Measurements from ENCODE around the gene SLF2. TPM values are rescaled to one million over a fixed set of nuclear protein-coding genes. Genes with fewer than 3 reads are reported as not detected.

Gene SLF2
- total and polyA plus RNA-seq, 2 of the 13 experiments (the other 11 are each of a cell fraction or from before 2014, with no cell fraction given) = 12.2 to 48.1 TPM

DNA sequence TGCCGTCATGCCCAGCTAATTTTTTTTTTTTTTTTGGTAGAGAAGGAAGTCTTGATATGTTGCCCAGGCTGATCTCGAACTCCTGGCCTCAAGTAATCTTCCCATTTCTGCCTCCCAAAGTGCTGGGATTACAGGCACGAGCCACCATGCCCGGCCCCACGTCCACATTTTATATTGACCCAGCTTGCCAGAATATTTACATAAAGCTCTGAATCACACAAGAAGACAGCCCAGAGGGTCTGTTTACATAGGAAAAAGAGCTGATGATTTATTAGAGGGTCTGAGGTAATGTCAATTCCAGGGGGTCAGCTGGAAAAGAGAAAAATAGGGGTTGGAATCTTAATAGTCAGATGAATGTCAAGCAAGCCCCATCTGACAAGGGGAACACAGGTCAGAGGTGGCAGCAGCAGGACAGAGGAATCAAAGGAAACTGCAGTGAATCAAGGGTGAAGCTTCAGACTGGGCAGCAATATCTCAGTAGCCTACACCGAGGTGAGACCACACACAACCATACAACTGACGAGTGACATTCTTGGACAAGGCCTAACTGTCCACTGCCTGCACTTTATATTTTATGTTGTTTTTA is 15.8 kb upstream of the SLF2 start (continued):
- TF ChIP-seq, protein P1, sequence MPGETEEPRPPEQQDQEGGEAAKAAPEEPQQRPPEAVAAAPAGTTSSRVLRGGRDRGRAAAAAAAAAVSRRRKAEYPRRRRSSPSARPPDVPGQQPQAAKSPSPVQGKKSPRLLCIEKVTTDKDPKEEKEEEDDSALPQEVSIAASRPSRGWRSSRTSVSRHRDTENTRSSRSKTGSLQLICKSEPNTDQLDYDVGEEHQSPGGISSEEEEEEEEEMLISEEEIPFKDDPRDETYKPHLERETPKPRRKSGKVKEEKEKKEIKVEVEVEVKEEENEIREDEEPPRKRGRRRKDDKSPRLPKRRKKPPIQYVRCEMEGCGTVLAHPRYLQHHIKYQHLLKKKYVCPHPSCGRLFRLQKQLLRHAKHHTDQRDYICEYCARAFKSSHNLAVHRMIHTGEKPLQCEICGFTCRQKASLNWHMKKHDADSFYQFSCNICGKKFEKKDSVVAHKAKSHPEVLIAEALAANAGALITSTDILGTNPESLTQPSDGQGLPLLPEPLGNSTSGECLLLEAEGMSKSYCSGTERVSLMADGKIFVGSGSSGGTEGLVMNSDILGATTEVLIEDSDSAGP (CRISPR knock-in tag; IDR thresholded peaks at IDR 0.05; ENCODE audit: borderline replicate concordance) = no peak
- TF ChIP-seq ZNF703 (CRISPR knock-in tag; IDR thresholded peaks at IDR 0.05; ENCODE audit: borderline replicate concordance) (no peak), ZNF761 (CRISPR knock-in tag; conservative IDR thresholded peaks at IDR 0.05) (no peak), ZBTB7A (CRISPR knock-in tag; IDR thresholded peaks at IDR 0.05) (no peak), JUND (CRISPR knock-in tag; IDR thresholded peaks at IDR 0.05) (0 out of 2 replicates have a peak, but pooled peaks have one; percentile 30), CEBPB (IDR thresholded peaks at IDR 0.05; ENCODE audit: borderline replicate concordance, low read depth, low read length) (no peak), ETV6 (CRISPR knock-in tag; conservative IDR thresholded peaks at IDR 0.05) (no peak), SUZ12 (IDR thresholded peaks at IDR 0.05; ENCODE audit: low read depth, low read length) (no peak), TAF1 (CRISPR knock-in tag; IDR thresholded peaks at IDR 0.05) (no peak)
- TF ChIP-seq, protein P2, sequence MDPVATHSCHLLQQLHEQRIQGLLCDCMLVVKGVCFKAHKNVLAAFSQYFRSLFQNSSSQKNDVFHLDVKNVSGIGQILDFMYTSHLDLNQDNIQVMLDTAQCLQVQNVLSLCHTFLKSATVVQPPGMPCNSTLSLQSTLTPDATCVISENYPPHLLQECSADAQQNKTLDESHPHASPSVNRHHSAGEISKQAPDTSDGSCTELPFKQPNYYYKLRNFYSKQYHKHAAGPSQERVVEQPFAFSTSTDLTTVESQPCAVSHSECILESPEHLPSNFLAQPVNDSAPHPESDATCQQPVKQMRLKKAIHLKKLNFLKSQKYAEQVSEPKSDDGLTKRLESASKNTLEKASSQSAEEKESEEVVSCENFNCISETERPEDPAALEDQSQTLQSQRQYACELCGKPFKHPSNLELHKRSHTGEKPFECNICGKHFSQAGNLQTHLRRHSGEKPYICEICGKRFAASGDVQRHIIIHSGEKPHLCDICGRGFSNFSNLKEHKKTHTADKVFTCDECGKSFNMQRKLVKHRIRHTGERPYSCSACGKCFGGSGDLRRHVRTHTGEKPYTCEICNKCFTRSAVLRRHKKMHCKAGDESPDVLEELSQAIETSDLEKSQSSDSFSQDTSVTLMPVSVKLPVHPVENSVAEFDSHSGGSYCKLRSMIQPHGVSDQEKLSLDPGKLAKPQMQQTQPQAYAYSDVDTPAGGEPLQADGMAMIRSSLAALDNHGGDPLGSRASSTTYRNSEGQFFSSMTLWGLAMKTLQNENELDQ (CRISPR knock-in tag; IDR thresholded peaks at IDR 0.05; ENCODE audit: borderline replicate concordance) = no peak
- TF ChIP-seq, protein P3, sequence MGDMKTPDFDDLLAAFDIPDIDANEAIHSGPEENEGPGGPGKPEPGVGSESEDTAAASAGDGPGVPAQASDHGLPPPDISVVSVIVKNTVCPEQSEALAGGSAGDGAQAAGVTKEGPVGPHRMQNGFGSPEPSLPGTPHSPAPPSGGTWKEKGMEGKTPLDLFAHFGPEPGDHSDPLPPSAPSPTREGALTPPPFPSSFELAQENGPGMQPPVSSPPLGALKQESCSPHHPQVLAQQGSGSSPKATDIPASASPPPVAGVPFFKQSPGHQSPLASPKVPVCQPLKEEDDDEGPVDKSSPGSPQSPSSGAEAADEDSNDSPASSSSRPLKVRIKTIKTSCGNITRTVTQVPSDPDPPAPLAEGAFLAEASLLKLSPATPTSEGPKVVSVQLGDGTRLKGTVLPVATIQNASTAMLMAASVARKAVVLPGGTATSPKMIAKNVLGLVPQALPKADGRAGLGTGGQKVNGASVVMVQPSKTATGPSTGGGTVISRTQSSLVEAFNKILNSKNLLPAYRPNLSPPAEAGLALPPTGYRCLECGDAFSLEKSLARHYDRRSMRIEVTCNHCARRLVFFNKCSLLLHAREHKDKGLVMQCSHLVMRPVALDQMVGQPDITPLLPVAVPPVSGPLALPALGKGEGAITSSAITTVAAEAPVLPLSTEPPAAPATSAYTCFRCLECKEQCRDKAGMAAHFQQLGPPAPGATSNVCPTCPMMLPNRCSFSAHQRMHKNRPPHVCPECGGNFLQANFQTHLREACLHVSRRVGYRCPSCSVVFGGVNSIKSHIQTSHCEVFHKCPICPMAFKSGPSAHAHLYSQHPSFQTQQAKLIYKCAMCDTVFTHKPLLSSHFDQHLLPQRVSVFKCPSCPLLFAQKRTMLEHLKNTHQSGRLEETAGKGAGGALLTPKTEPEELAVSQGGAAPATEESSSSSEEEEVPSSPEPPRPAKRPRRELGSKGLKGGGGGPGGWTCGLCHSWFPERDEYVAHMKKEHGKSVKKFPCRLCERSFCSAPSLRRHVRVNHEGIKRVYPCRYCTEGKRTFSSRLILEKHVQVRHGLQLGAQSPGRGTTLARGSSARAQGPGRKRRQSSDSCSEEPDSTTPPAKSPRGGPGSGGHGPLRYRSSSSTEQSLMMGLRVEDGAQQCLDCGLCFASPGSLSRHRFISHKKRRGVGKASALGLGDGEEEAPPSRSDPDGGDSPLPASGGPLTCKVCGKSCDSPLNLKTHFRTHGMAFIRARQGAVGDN (CRISPR knock-in tag; IDR thresholded peaks at IDR 0.05) = no peak
- TF ChIP-seq, protein P4, sequence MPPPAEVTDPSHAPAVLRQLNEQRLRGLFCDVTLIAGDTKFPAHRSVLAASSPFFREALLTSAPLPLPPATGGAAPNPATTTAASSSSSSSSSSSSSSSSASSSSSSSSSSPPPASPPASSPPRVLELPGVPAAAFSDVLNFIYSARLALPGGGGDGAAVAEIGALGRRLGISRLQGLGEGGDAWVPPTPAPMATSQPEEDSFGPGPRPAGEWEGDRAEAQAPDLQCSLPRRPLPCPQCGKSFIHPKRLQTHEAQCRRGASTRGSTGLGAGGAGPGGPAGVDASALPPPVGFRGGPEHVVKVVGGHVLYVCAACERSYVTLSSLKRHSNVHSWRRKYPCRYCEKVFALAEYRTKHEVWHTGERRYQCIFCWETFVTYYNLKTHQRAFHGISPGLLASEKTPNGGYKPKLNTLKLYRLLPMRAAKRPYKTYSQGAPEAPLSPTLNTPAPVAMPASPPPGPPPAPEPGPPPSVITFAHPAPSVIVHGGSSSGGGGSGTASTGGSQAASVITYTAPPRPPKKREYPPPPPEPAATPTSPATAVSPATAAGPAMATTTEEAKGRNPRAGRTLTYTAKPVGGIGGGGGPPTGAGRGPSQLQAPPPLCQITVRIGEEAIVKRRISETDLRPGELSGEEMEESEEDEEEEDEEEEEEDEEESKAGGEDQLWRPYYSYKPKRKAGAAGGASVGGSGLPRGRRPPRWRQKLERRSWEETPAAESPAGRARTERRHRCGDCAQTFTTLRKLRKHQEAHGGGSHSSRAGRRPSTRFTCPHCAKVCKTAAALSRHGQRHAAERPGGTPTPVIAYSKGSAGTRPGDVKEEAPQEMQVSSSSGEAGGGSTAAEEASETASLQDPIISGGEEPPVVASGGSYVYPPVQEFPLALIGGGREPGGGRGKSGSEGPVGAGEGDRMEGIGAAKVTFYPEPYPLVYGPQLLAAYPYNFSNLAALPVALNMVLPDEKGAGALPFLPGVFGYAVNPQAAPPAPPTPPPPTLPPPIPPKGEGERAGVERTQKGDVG (CRISPR knock-in tag; IDR thresholded peaks at IDR 0.05; ENCODE audit: borderline replicate concordance) = no peak
- TF ChIP-seq, protein P5, sequence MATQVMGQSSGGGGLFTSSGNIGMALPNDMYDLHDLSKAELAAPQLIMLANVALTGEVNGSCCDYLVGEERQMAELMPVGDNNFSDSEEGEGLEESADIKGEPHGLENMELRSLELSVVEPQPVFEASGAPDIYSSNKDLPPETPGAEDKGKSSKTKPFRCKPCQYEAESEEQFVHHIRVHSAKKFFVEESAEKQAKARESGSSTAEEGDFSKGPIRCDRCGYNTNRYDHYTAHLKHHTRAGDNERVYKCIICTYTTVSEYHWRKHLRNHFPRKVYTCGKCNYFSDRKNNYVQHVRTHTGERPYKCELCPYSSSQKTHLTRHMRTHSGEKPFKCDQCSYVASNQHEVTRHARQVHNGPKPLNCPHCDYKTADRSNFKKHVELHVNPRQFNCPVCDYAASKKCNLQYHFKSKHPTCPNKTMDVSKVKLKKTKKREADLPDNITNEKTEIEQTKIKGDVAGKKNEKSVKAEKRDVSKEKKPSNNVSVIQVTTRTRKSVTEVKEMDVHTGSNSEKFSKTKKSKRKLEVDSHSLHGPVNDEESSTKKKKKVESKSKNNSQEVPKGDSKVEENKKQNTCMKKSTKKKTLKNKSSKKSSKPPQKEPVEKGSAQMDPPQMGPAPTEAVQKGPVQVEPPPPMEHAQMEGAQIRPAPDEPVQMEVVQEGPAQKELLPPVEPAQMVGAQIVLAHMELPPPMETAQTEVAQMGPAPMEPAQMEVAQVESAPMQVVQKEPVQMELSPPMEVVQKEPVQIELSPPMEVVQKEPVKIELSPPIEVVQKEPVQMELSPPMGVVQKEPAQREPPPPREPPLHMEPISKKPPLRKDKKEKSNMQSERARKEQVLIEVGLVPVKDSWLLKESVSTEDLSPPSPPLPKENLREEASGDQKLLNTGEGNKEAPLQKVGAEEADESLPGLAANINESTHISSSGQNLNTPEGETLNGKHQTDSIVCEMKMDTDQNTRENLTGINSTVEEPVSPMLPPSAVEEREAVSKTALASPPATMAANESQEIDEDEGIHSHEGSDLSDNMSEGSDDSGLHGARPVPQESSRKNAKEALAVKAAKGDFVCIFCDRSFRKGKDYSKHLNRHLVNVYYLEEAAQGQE (IDR thresholded peaks at IDR 0.05; ENCODE audit: borderline replicate concordance in 1 of 2, low read depth in 1 of 2, low read length in 2 of 2) = peak in 1 of 2 experiments; percentile 37; a peak in 1 of 4 replicates

All from HepG2 (cell line).